Stimulated activated CD8-positive, alpha-beta memory T cell treated with anti-CD3 and anti-CD28 coated beads, Interleukin-4, amount 100 ng/mL, for 24 hours (primary cell): ENCODE measurements around the gene KLF13.
A peak's percentile ranks its signal among the peaks of the same experiment; 100 is the strongest.

ENCODE experiments used
- DNase-seq: peaks from one replicate; pipeline ENCODE4 v3.0.0-alpha.2; 2020; ENCODE audit warnings: low read depth

Gene KLF13

DNA sequence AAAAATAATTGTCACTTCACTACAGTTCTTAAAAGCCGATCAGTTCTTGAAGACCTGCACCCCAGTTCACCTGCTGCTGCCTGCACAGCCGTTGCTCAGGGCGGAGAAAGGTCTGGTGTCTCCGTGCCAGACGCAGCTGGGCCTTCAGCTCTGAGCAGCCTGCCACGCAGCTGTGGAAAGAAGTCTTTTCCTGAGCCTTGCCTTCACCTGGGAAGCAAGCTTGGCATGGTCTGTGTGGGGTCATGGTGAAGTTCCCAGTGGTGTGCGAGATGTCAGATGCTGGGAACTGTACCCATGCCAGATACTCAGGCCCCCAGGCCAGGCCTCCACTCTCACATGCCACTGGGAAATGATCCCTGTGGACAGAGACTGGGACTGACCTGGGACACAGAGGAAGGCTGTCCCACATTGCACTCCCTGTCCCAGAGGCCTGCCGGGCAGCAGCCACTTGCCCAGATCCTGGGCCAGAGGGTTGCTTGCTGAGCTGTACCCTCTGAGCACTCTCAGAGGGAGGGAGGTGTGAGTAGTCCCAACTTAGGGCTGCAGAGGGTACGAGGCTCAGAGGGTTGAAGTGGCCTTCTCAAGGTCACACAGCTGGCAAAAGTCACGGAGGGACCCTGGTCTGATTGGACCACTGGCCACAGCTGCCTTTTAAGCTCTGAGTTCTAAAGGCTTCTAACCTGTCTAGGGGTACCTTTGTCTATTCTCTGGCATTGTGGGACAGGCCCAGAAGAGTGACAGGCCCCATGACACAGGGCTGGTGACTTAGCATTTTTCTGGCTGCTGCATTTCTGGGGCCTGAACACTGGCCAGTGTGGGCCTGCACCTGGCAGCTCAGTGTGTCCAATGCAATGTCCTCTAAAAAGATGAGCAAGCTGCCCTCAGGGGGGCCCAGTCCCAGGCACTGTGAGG, 55.4 kb downstream of the KLF13 start:
- DNase-seq: no peak

DNA sequence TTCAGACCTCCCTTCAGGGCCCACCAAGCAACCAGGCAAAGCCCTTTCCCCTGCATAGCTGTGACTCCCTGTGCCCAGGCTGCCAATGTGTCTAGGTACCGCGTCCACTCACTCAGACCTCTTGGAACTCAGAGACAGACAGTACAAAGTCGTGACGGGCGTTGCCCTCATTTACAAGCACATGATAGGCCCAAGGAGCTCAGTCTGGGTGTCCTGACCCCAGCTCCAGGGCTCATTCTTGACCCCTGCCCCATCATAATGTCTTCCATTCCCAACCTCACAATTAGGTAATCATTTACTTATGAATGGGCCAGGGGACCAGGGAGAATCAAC, 56.0 kb downstream of the KLF13 start:
- no peak for DNase-seq

GRCh38 chr15:31383139-31383538, 56.5 kb downstream of the KLF13 start:
- no peak for DNase-seq

DNA sequence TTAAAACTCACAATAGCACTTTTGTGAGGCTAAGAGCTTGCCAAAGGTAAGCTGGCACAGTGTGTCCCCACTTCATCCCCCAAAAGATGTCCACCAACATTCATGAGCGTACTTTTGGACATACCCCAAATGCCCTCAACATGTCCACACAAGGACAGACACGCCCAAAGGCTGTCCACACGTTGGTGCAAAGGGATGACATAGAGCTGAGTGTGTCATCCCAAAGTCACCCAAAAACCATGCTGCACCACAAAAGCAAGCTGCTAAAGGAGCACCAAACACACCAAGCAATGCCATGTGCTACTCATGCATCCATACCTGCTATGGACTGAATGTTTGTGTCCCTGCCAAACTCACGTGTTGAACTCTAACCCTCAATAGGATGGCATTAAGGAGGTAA, 57.9 kb downstream of the KLF13 start:
- no peak for DNase-seq

GRCh38 chr15:31385736-31386135, 59.1 kb downstream of the KLF13 start:
- no peak for DNase-seq

GRCh38 chr15:31387092-31387478, 60.5 kb downstream of the KLF13 start:
- DNase-seq: no peak

GRCh38 chr15:31387479-31388118, 61.0 kb downstream of the KLF13 start:
- DNase-seq: no peak

- no peak for DNase-seq
Measured at GRCh38 chr15:31389576-31389975, 62.9 kb downstream of the KLF13 start.

- DNase-seq: no peak
Measured at GRCh38 chr15:31390029-31390428, 63.4 kb downstream of the KLF13 start.

DNA sequence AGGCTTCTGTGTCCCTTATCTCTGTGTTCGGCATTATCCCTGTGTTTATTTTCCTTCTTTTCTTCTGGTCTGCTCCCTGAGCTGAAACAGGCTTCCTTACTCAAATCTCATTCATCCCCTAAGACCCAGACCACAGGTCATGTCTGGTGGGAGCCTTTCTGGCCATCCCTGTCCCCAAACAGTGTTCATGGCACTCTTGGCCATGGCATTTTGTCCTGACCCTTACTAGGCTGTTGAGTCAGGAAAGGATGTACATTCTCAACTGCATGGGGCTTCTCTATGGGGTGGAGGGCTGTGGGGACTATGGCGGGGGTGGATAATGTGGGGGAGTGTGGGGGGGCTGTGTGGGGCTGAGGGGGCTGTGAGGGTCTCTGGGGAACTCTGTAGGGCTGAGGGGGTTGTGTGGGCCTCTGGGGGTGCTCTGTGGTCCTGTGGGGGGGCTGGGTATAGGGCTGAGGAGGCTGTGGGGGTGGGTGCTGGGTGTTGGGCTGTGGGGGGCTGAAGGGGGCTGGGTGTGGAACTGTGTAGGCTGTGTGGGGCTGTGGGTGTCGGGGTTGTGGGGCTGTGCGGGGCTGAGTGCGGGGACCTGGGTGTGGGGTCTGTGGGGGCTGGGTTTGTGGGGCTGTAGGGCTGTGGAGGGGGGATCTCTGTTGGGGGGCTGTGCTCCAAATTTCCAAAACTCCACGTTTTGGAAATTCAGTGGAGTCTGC, 64.3 kb downstream of the KLF13 start:
- DNase-seq: no peak

DNA sequence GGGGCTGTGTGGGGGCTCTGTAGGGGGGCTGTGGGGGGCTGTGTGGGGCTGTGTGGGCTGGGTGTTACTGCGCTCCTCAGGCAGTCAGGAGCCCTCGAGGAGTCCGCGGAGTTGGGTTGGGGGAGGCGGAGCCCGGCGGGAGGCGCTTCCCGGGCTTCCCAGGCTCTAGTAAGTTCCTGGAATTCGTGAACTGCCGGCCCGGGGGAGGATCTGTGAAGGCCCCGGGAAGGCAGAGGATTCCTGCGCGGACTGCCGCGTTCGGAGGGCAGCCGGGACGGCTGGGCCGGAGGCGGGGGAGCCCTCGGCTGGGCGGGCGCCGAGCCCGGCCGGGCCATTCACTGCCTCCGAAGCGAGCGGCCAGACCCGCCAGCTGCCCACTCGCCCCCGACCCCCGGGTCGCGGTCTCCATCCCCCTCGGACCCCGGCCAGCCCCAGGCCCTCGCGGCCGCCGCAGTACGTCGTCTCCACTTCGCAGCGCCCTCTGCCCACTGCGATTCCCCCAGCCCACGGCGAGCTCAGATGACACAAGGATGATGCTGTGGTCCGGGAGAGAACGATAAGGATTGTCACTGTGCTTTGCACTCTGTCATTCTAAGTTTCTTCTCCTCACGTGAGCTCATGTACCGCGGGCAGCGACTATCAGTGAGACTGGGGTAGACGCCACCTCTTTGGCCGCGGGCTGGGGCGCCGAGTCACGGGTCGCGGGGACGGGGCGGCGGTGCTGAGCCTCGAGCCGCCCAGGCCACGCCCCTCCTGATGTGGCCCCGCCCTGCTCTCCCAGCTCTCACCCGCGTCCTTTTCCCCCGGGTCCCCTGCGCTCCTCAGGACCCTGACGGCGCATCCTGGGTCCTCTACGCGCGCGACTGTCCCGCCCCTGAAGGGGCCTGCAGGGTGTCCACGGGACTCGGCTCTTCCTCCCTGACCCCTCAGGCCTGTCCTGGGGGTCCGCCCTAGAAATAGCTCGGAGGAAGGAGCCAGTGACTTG, 65.3 kb downstream of the KLF13 start:
- peak; percentile 78 for DNase-seq

GRCh38 chr15:31392761-31393401, 66.2 kb downstream of the KLF13 start:
- DNase-seq: no peak

DNA sequence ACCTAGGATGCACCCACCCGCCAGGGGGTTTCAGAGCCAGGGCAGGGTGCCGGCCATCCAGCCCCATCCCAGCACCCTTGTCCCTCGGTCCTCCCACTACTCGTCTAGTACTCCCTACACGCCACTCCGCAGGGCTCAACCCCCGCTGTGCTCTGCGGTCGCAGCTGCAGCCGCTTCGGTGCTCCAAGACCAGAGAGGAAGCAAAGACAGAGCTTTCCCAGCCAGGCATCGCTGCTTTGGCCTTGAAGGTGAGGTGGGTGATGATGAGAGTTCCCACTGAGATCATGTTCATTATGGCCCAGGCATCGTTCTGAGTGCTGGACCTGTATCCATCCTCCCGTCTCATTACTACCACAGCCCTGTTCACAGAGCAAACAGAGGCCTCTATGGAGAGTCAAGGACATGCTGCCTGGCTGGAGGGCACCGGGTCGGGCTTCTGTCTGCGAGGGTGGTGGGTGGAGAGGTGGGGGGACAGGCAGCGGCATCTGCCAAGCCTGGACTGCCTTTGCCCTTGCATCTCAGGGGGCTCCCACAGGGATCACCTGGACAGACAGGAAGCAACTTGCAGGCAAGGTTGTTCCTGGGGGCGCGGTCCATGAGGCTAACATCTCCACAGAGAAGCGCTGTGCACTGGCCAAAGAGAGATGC, 66.9 kb downstream of the KLF13 start:
- no peak for DNase-seq

- no peak for DNase-seq
Measured at GRCh38 chr15:31396881-31397560, 70.4 kb downstream of the KLF13 start.

- no peak for DNase-seq
Measured at GRCh38 chr15:31397851-31398661, 71.4 kb downstream of the KLF13 start.

DNA sequence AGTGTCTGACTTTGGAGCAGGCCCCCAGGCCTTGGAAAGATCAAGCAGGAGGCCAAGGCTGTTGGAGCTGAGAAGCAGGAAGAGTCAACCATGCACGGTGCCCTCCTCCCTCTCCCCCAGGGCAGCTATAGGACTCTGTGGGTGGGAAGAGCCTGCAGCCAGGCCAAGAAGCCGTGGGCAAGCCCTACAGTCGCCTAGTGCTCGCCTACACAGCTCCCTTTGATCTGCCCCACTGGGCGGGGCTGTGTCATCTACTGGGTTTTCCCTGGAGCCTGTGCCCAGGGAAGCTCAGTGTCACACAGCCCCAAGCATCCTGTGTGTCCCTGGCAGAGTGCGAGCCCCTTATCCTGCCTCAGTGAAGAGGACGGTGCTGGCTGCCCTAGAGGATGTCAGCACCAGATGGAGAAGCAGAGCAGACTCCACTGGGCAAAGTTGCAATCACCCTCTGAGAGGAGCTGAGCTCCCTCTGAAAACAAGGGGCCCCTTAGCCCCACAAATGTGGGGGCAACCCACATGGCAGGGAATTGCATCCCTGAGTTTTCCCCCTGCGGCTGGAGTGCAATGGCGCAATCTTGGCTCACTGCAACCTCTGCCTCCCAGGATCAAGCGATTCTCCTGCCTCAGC, 72.2 kb downstream of the KLF13 start:
- DNase-seq: no peak

GRCh38 chr15:31399544-31400171, 73.0 kb downstream of the KLF13 start:
- no peak for DNase-seq

GRCh38 chr15:31400222-31400927, 73.7 kb downstream of the KLF13 start:
- DNase-seq: no peak
